NCI-H510A (cell line): ENCODE data around the gene NCOR1.
"Not testable (repeated sequence)": the region's sequence is repeated elsewhere in the genome, so short reads cannot be mapped to it uniquely, and the experiment has no call there.

Experiments used
- DNase-seq: peaks from one replicate; lab custom pipeline; 2025; lab: John Stamatoyannopoulos, UW

The NCOR1 gene

GRCh38 chr17:16086957-16087356 lies 128.4 kb downstream of the NCOR1 start:
- DNase-seq, result no peak

DNA sequence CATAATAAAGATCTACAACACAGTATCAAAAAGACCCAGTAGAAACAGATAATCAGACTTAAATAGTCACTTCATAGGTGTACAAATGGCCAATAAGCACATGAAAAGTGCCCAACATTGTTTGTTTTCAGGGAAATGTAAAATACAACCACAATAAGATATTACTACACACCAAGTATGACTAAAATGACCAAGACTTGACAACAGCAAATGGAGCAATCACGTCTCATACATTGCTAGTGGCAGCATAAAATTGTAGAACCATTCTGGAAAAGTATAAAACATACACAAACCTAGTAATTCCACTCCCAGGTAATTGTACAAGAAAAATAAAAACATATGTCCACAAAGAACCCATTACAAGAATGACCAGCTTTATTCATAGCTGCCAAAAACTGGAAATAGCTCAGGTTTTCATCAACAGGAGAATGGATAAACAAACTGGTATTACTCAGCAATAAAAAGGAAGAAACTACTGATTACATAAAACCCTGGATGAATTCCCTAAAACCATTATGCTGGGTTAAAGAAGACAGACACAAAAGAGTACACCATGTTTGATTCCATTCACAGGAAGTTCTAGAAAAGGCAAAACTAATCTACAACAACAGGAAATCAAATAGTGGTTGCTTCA lies 130.2 kb downstream of the NCOR1 start:
- no peak for DNase-seq

DNA sequence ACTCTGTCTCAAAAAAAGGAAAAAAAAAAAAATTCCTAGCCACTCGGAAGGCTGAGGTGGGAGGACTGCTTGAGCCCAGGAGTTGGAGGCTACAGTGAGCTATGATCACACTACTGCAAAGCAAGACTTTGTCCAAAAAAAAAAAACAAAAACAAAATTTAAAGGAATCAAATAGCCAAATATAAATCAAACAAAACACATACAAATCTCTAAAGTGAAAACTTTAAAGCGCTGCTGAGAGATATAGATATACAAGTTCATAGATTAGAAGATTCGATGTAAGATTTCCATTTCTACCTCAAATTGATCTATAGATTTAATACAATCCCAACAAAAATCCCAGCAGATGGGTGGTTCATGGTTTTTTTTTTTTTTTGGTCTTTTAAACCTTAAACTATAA lies 132.1 kb downstream of the NCOR1 start:
- no peak for DNase-seq

GRCh38 chr17:16081507-16082087 lies 133.7 kb downstream of the NCOR1 start:
- DNase-seq, result no peak

DNA sequence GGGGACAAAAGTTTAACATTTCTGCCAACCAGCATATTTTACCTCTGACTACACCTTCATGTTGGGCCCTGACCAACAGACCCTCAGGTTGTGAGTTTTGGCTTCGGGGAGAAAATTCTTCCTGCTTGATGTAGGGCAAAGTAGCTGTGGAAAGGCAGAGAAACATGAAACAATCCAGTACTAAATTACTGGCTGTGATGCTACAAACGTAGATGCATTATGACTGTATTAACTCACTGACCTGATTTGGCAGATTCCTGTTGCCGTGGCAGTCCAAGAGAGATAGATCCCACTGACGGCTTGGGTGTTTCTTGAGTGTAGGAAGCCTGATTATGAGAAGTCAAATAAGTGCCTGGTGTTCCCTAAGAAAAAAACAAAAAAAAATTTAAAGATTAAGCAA lies 135.0 kb downstream of the NCOR1 start:
- no peak for DNase-seq

GRCh38 chr17:16075949-16076348 lies 139.4 kb downstream of the NCOR1 start:
- DNase-seq, result no peak

- no peak for DNase-seq
Measured at GRCh38 chr17:16074423-16074822, 140.9 kb downstream of the NCOR1 start.

- DNase-seq, result no peak
Measured at GRCh38 chr17:16073845-16074244, 141.5 kb downstream of the NCOR1 start.

DNA sequence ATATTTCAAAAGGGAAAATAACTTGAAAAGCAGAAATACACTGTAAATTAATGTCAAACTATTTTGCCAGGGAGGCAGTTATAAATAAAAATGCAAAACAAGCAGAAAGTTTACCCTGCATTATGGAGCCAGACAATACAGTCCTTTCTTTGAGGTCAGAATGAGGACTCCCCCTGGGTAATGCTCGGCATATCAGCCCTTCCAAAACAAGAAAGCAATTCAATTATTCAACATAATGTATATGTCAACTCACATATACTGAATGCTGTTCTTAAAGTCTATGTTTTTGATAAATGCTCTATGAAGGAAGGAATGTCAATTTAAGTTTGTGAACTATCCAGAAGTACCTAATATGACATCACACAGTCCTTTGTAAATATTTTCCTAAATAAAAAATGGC lies 143.3 kb downstream of the NCOR1 start:
- no peak for DNase-seq

DNA sequence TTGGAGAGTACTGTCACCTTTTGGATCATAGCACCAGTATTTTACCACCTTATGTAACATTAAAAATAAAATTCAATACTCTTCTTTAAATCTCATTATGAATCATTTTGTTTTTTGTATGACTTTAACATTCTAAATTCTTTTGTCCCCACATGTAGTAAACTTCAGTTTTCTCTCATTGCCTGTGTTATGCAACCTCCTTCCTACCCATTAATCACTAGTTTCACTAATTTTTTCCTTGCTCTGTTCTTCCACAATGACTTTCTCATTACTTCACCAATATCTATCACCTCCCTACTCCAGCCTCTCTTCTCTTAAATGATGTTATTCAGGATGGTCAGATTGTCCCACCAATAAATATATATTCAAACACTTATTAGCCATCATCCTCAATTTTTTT lies 147.0 kb downstream of the NCOR1 start:
- DNase-seq, result no peak

DNA sequence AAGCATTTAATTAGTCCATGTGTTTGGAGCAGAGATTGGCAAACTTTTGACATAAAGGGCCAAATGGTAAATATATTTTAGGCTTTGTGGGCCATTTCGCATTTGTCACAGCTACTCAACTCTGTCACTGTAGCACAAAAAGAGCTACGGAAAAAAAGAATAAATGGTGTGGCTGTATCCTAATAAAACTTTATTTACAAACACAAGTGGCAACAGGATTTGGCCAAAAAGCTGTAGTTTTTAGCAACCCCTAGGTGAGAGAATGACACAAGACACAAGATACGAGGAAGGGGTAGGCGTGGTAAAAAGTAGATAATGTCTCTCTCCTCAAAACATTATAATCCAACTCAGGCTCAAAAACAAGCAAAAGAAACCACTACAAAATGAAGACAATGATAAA lies 149.2 kb downstream of the NCOR1 start:
- DNase-seq, result no peak

GRCh38 chr17:16061631-16062030 lies 153.7 kb downstream of the NCOR1 start:
- DNase-seq, result no peak

DNA sequence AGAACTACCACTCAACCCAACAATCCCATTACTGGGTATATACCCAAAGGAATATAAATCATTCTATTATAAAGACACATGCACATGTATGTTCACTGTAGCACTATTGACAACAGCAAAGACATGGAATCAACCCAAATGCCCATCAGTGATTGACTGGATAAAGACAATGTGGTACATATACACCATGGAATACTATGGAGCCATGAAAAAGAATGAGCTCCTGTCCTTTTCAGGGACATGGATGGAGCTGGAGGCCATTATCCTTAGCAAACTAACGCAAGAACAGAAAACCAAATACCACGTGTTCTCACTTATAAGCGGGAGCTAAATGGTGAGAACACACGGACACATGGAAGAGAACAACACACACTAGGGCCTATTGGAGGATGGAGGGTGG lies 160.2 kb downstream of the NCOR1 start:
- not testable (repeated sequence) for DNase-seq

DNA sequence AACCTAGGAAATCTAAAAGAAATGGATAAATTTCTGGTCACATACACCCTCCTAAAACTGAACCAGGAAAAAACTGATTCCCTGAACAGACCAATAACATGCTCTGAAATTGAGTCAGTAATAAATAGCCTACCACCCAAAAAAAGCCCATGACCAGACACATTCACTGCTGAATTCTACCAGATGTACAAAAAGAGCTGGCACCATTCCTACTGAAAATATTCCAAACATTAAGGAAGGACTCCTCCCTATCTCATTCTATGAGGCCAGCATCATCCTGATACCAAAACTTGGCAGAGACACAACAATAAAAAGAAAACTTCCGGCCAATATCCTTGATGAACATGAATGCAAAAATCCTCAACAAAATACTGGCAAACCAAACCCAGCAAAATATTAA lies 162.8 kb downstream of the NCOR1 start:
- no peak for DNase-seq

DNA sequence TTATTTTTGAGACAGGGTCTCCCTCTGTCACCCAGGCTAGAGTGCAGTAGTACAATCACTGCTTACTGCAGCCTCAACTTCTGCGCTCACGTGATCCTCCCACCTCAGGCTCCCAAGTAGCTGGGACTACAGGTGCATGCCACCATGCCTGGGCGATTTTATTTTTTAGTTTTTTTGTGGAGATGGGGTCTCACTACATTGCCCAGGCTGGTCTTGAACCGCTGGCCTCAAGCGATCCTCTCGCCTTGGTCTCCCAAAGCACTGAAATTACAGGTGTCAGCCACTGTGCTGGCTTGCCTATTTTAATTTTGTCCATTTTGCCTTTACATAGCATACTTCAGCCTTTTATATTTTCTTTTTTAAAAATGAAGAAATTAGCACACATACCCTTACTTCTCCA lies 164.5 kb downstream of the NCOR1 start:
- no peak for DNase-seq

DNA sequence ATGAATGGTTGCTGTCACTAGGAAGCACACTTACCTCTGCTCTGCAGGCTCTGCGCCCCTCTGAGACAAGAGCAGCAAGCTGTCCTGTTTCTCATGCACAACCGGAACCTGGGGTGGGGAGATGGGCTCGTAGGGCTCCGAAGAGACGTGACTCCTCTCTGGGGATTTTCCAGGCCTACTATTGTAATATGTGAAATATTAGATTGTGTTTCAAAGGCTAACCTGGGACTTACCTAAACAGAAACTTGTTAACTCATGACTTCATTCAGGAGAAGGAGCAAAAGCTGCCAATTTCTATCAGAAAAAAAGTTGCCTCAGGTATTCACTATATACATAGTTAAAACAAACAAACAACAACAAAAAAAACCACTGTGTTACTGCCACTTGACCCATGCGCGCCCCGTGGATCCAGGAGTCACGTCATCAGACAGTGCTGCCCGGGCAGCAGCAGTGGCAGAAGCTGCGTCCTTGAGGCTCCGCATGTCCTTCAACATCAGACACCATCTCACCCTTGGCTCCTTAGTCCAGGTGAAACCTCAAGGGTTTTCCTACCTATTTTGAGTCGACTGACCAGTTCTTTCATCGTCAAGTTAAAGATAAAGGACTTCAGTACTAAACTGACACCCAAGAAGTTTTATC lies 166.4 kb downstream of the NCOR1 start:
- no peak for DNase-seq

DNA sequence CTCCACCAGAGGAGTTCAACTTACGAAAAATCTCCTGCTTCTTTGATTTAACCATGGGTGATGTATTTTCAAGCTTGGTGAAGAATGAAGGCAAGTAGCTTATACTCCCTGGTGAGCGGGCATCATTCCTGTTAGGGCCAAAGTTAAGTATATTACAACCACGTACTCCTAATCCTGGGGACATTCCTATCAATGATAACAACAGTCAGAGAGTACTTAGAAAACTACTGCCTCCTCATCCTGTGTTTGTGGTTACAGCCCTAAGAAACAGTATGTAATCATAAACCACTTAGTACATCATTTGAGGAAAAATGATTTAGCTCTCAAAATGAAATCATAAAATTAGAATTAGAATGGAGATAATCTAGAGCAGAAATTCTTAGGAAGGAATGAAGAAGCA lies 168.4 kb downstream of the NCOR1 start:
- no peak for DNase-seq

- DNase-seq, result no peak
Measured at GRCh38 chr17:16044487-16044886, 170.8 kb downstream of the NCOR1 start.

GRCh38 chr17:16040710-16041251 lies 174.6 kb downstream of the NCOR1 start:
- no peak for DNase-seq

DNA sequence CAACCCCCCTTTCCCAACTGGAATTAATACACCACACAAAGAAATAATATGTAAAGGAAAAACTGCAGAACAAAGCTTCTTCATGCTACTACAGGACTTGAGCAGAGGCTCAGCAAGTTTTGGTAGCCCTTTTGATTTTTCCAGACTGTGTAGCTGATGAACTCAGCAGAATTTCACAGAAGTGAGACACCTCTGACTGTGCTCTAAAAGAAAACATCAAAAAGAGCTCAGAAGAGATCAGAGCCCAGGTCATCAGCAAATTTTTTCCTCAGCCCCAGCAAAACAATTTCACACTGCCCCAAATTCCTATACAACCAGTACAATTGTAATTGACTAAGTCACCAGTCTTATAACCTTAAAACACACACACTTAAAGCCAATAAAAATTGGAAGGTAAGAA lies 177.7 kb downstream of the NCOR1 start:
- no peak for DNase-seq

GRCh38 chr17:16036261-16036660 lies 179.1 kb downstream of the NCOR1 start:
- no peak for DNase-seq

DNA sequence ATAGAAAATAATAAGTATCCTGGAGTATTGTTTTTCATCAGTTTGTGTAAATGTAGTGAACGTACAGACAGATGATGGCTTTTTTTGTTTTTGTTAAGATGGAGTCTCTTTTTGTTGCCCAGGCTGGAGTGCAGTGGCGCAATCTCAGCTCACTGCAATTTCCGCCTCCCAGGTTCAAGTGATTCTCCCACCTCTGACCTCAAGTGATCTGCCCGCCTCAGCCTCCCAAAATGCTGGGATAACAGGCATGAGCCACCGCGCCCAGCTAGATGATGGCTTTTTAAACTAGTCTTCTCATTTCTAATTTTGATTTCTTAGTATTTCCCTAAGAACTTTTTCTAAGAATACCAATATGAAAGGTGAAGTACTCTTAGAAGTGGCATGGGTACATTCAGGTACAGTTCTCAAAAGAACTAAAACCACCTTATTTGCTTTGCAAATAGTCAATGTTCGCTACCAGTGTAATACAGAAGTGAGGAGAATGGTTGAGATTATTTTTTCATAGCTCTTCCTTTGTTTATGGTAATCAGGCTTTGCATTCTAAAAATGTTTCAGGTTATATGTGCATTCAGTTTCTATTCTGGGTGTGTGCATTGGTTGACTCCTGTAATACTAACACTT lies 181.5 kb downstream of the NCOR1 start:
- DNase-seq, result no peak
